HG03135 (cell line): ENCODE data around the gene EXOC1.

Experiments
- ATAC-seq: cut with Tn5 transposase; IDR thresholded peaks from one replicate; pipeline ENCODE4 v1.9.1; 2021; ENCODE audit warnings: mild to moderate bottlenecking, moderate library complexity; ENCODE audit not compliant: unreplicated experiment

The EXOC1 gene

GRCh38 chr4:55854129-55854528, 681 bp downstream of the EXOC1 start:
- peak; percentile 15 for ATAC-seq

GRCh38 chr4:55857586-55857985, 4.1 kb downstream of the EXOC1 start:
- no peak for ATAC-seq

DNA sequence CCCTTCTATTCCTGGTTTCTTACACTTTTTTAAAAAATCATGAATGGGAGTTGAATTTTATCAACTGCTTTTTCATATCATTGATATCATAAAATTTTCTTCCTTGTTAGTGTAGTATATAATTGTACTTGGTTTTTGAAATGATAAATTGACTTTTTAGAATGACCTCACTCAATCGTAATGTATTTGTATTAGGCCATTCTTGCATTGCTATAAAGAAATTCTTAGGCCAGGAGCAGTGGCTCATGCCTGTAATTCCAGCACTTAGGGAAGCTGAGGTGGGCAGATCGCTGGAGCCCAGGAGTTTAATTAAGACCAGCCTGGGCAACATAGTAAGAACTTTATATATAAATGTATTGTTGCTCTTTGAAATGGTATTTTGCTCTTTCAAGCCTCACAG, 6.3 kb downstream of the EXOC1 start:
- no peak for ATAC-seq

DNA sequence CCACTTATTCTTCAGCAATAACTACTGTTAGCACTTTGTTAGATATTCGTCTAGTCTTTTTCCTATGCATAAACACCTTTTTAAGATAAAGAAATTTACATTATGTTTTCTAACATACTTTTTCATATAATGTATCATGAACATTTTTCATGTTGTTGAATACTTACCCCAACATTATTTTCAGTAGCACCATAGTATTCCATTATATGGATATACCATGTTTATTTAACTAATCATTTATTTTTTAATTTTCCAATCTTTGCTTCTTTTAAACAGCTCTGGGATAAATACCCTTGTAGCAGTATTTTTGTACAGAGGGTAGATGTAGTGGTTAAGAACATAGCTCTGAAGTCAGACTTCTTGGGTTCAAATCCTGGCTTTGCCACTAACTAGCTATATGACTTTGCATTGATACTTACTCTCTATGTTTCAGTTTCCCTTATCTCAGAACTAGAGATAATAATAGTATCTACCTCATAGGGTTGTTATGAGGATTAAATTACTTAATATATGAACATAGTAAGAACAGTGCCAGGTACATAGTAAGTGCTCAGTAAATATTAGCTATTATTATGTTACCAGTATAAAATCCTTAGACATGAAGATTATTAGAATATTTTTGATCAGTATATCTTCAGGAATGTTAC, 11.3 kb downstream of the EXOC1 start:
- no peak for ATAC-seq

DNA sequence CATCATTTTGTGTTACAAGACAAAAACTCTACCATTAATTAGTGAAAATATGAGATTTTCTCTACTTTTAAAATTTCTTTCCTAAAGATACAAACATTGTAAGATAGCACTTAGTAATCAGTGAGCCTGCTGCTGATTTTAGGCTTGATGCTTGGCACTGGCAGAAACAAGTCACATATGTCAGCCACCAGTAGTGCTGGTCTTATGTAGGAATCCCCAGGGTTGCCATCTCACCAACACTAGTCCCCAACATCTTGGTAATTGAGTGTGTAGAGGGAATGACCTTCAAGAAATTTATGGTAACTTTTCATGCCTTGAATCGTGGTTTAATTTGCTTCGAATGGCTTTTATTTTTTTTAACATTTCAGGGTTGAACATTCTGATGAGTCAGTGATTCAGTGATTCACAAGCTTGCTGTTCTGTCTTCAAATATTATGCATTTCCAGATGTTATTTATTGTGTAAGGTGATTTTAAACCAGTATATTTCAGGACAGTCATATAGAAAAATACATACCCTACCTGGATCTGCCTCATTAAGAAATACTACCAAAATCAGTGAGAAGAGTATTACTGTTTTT, 11.9 kb downstream of the EXOC1 start:
- no peak for ATAC-seq

DNA sequence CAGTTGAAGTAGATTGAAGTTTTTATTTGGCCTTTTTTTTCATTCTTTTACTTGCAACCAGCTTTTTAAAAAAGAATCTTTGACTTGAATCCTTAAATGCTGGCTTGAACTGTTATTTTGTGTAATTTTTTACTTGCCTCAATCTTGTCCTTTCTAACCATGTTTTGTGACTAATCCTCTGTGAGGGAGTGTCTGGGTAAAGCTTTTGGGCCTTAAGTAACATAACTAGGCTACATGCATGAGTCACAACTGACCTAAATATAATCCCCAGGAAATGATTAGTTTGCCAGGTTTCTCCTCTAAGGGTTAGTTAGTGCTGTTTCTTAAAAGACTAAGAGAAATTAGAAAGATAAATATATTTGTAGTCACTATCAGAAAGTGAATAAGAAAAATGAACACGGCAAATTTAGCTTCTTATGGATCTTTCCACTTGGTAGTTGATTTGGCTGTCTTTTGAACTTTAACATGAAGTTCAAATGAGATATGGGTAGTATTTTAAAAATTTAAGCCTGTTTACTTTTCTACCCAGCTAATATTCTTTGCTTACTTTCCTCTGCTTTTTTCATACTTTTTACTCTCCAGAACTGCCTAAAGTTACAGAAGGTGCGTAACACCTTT, 13.0 kb downstream of the EXOC1 start:
- ATAC-seq, result peak; percentile 74

DNA sequence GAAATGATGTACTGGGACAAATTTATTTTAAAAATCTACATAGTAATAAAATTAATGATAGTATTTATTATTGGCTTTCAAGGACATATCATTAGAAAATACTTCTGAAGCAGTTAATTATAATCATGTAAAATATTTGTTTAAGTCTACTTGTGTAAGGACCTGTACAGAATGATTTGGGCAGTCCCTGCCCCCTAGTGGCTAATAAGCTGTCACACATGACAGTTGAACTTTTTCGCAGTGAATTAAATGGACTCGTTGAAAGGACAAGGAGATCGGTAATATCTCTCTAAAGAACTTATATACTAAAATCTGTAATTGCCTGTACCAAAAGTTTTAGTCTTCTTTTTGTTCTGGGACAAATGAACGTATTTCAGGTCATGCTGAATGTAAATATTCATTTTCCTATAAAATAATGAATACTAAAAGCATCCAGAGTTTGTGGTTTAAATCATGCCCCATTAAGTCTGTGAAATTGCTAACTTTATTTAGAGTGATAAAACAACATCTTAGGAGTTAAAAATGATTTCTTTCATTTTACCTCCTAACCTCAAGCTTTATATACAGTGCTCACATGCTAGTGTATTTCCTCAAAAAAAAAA, 13.6 kb downstream of the EXOC1 start:
- ATAC-seq, result peak; percentile 88

DNA sequence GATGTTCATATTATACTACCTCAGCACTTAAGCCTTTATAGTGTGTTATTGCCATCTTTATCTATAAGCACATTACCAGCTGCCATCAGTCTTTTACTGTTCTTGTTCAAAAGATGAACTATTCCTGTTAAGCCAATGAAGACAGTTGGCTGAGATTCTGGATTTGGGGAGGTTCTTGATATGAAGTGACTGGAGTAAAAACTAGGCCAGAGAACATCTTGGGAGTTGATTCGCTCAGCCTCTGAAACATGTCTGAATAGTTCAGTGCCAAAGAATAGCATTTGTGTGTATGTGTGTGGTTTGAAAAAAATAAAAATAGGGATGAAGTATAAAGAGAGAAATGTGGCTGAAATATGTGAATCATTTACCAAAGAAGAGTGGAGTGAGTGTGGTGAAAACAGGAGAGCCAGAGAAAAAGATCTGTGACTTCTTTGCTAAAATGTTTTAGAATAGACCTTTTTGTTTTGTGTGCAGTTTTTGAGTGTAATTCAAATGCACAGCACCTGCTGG, 15.2 kb downstream of the EXOC1 start:
- no peak for ATAC-seq

DNA sequence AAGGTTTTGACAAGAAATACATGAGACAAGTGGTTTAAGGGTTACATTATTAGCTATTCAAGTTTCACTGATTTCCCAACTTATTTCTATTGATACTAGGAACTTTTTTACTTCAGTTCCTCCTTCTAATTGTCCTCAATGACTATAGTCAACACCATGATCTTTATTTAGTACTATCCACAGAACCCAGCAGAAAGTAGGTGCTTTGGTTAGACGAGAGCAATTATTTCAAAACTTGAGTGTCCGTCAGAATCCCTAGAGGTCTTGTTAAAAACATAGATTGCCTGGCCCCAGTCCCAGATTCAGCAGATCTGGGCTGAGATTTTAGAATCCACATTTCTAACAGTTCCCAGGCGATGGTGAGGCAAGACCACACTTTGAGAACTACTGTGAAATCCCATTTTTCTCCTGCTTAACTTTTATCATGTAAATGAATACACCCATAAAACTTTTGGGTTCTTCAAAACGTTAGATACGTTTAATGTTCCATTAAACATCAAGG, 17.9 kb downstream of the EXOC1 start:
- no peak for ATAC-seq

DNA sequence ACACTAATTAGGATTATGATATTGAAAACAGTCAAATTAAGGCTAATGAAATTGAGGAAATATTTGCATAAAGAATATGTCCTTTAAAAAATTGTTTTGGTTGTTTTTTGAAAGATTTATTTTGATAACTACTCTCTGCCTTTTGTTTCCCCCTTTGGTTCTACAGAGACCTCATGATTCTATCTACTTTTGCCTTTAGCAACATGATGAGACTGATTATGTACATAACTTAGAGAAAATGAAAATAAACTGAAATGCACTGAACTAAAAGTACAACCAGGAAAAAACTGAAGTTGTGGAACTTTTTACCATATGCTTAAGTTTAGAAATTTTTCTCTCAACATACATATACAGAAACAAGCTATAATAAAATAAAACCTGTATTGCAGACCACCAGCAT, 21.4 kb downstream of the EXOC1 start:
- no peak for ATAC-seq

DNA sequence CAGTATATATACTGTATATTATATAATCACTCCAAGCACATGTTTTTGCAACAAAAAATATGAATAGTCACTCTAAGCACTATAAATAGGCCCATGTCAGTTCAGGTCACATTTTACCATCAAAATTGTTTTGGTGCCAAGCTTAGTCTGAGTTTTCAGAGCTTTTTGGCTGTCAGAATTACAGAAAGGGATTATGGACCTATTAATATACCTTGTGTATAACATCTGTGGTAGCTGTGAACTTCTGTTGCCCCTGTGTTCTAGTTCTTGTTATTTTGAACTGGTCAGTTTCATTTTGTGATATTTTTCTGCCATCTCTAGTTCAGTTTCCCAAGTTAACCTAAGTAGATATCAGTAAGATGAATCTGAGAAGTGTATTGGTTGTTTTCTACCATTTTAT, 22.9 kb downstream of the EXOC1 start:
- ATAC-seq, result no peak

GRCh38 chr4:55879224-55879623, 25.8 kb downstream of the EXOC1 start:
- no peak for ATAC-seq

GRCh38 chr4:55880652-55881280, 27.3 kb downstream of the EXOC1 start:
- ATAC-seq, result no peak

GRCh38 chr4:55884093-55884850, 30.8 kb downstream of the EXOC1 start:
- ATAC-seq, result no peak

DNA sequence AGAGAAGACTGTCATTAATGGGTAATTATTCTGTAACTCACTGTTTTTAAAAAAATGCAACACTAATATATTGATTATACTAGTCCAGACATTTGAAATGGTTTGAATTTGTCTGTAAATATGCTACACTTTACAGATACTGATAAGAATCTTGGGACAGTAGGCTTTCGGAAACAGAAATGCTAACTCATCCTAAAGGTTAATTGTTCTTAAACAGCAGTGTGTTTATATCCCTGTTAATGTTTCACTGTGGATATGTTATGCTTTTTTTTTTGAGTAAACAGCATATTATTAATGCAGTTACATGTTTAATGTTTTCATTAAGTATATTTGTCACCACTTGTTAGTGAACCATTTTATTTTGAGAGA, 31.4 kb downstream of the EXOC1 start:
- no peak for ATAC-seq

GRCh38 chr4:55887594-55887993, 34.1 kb downstream of the EXOC1 start:
- ATAC-seq, result no peak

GRCh38 chr4:55892156-55892555, 38.7 kb downstream of the EXOC1 start:
- no peak for ATAC-seq

DNA sequence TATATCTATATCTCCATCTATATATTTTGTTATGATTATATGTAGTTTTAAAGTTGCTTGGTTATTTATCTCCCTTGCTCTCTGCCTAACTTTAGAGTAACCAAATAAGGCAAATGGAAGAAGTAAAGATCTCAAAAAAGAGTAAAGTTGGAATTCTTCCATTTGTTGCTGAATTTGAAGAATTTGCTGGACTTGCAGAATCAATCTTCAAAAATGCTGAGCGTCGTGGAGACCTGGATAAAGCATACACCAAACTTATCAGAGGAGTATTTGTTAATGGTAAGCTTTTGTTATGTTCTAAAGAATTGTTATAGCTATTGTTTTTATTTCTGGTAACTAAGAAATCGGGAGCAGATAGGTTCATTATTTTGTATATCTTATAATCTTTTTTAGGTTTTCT, 43.2 kb downstream of the EXOC1 start:
- ATAC-seq, result no peak

DNA sequence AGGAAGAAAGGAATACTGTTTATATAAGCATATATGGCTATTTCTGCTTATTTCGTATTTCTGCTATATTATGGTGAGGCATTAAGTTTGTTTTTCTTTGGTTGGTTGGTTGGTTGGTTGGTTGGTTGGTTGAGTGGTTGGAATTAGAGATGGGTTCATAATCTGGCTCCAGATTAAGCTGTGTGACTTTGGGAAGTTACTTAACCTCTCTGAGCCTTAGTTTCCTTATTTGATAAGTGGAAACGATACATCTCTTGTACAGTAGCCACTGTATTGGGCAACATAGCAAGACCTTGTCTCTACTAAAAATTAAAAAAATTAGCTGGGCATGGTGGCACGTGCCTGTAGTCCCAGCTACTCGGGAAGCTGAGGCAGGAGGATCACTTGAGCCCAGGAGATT, 49.2 kb downstream of the EXOC1 start:
- ATAC-seq, result no peak

DNA sequence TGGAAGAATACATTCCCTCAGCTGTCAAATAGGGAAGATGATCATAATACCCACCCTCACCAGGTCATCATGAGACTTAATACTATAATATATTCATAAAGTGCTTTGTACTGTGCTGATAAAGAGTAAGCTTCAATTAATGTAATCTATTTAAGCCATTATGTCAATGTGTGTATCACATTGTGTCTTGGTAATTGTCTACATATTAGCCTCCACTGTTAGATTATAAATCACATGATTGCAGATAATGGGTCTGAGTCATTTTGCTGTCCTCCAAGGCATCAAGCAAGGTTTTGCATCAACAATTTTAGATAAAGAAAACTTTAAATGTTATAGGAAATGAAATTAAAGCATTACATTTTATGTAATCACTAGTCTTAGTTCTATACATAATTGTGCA, 50.1 kb downstream of the EXOC1 start:
- ATAC-seq, result no peak

DNA sequence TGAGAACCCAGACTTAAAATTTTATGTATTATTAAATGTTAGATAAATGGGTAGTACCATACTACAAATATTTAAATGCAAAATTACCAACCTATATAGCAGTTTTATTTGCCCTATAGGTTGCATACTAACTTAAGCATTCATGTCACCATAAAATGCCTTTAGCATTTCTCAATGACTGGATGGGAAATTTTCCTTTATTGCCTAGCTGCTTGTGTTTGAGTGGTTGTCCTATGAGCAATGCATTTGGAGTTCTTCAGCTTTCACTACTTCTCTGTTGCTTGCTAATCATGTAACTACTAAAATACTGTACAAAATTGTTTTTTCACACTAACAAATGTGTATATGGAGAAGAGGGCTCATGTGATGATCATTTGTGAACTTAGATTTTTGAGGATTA, 51.1 kb downstream of the EXOC1 start:
- no peak for ATAC-seq
